Measurements from ENCODE around the gene CAMKV.

The CAMKV gene

DNA sequence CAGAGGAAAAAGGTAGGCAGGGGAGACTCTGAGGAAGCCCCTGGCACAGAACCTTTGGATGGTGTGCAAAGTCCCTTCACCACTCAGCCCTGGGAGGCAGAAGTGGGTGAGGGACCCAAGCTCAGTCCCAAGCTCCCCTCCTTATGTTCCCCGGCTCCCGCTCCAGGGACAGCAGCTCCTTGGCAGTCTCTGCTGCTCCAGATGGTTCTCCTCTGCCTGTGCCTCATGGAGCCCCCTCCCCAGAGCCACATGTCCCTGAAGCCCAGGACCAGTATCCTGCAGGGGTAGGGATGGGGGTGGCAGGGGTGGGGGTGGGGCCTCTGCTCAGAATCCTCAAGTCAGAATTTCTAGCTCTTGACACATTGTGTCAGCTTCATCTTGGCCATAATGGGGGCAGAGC is 8.0 kb upstream of the CAMKV start:
- DNase-seq = no peak
- H3K27ac ChIP-seq (ENCODE audit: low read length) = no peak overlapping the region
- no peaks in the 10 kb centered on the region for H4K20me1 ChIP-seq (ENCODE audit: insufficient read depth, low read length)
- no peaks in the 10 kb centered on the region for H3K9me2 ChIP-seq (replicated peaks; ENCODE audit: insufficient read depth, low read length)
- no peak overlapping the region for H3K4me3 ChIP-seq (ENCODE audit: low read length)
- H3K9me3 ChIP-seq (replicated peaks; ENCODE audit: insufficient read depth, low read length) = no peaks in the 10 kb centered on the region
- H3K36me3 ChIP-seq (replicated peaks; ENCODE audit: insufficient read depth, low read length) = no peaks in the 10 kb centered on the region
- H3K4me2 ChIP-seq (ENCODE audit: low read depth, low read length) = no peak overlapping the region
- H3K4me1 ChIP-seq (ENCODE audit: low read length) = no peaks in the 10 kb centered on the region
- no peaks in the 10 kb centered on the region for H3F3A ChIP-seq (ENCODE audit: insufficient read depth, low read length)
- H3K27me3 ChIP-seq (replicated peaks; ENCODE audit: insufficient read depth, low read length) = 0 out of 2 replicates have a peak, but pooled peaks cover 3% of the 10 kb centered on the region
- TF ChIP-seq EZH2 (optimal IDR thresholded peaks at IDR 0.05; ENCODE audit: low read depth, low read length) (no peak), EZH2phosphoT487 (IDR thresholded peaks at IDR 0.05; ENCODE audit: low read length) (no peak)
- TF ChIP-seq, protein P1, sequence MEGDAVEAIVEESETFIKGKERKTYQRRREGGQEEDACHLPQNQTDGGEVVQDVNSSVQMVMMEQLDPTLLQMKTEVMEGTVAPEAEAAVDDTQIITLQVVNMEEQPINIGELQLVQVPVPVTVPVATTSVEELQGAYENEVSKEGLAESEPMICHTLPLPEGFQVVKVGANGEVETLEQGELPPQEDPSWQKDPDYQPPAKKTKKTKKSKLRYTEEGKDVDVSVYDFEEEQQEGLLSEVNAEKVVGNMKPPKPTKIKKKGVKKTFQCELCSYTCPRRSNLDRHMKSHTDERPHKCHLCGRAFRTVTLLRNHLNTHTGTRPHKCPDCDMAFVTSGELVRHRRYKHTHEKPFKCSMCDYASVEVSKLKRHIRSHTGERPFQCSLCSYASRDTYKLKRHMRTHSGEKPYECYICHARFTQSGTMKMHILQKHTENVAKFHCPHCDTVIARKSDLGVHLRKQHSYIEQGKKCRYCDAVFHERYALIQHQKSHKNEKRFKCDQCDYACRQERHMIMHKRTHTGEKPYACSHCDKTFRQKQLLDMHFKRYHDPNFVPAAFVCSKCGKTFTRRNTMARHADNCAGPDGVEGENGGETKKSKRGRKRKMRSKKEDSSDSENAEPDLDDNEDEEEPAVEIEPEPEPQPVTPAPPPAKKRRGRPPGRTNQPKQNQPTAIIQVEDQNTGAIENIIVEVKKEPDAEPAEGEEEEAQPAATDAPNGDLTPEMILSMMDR (IDR thresholded peaks at IDR 0.05; ENCODE audit: low read length) = no peak
- no peak overlapping the region for H3K9ac ChIP-seq (ENCODE audit: low read length)
- no peak overlapping the region for H2AFZ ChIP-seq (ENCODE audit: low read length)
- H3K79me2 ChIP-seq (ENCODE audit: low read length) = no peaks in the 10 kb centered on the region

DNA sequence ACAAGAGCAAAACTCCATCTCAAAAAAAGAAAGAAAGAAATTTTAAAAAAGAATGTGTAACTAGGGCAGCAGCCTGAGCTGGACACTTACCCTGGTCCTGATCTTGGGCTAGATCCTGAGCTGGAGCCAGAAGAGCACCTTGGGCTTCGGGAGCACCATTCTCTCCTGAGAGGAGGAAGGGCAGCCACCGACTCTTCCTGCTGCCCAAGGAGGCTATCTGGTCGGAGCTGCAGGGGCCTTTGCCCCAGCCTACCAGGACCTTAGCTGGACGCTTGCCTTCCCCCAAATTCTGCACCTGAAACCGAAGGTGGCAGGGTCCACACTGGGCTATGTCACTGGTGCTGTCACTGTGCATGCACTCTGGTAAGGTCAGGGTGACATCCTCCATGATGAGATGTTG is 6.9 kb upstream of the CAMKV start:
- TF ChIP-seq EZH2 (optimal IDR thresholded peaks at IDR 0.05; ENCODE audit: low read depth, low read length) (no peak), EZH2phosphoT487 (IDR thresholded peaks at IDR 0.05; ENCODE audit: low read length) (no peak)
- TF ChIP-seq, protein P1 (IDR thresholded peaks at IDR 0.05; ENCODE audit: low read length) = no peak
- H3K27ac ChIP-seq (ENCODE audit: low read length) = no peak overlapping the region
- H3K27me3 ChIP-seq (replicated peaks; ENCODE audit: insufficient read depth, low read length) = no peaks in the 10 kb centered on the region
- no peaks in the 10 kb centered on the region for H4K20me1 ChIP-seq (ENCODE audit: insufficient read depth, low read length)
- no peaks in the 10 kb centered on the region for H3K9me3 ChIP-seq (replicated peaks; ENCODE audit: insufficient read depth, low read length)
- DNase-seq = no peak
- no peak overlapping the region for H2AFZ ChIP-seq (ENCODE audit: low read length)
- no peak overlapping the region for H3K4me2 ChIP-seq (ENCODE audit: low read depth, low read length)
- H3K79me2 ChIP-seq (ENCODE audit: low read length) = no peaks in the 10 kb centered on the region
- no peaks in the 10 kb centered on the region for H3F3A ChIP-seq (ENCODE audit: insufficient read depth, low read length)
- H3K36me3 ChIP-seq (replicated peaks; ENCODE audit: insufficient read depth, low read length) = no peaks in the 10 kb centered on the region
- H3K9ac ChIP-seq (ENCODE audit: low read length) = no peak overlapping the region
- no peak overlapping the region for H3K4me3 ChIP-seq (ENCODE audit: low read length)
- no peaks in the 10 kb centered on the region for H3K4me1 ChIP-seq (ENCODE audit: low read length)
- no peaks in the 10 kb centered on the region for H3K9me2 ChIP-seq (replicated peaks; ENCODE audit: insufficient read depth, low read length)

DNA sequence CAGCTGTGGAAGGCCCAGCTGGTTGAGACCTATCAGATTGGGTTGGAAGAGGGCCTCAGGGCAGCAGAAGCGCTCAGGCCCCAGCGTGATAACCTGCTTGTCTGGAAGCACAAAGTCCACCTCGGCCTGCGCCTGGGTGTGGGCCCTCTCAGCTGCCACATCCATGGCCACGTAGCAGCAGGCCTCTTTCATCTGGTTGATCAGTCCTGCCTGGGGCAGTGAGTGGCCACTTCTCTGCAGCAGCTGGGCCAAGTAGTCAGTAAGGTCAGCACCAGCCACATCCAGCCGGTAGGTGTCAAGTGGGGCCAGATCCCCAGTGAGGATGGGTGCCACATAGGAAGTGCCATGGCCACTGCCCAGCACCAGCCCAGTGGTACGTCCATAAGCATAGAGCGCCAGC is 3.9 kb upstream of the CAMKV start:
- Histone ChIP-seq H3F3A (ENCODE audit: insufficient read depth, low read length) (no peaks in the 10 kb centered on the region), H3K36me3 (replicated peaks; ENCODE audit: insufficient read depth, low read length) (no peaks in the 10 kb centered on the region), H4K20me1 (ENCODE audit: insufficient read depth, low read length) (no peaks in the 10 kb centered on the region), H3K4me1 (ENCODE audit: low read length) (no peaks in the 10 kb centered on the region), H3K4me2 (ENCODE audit: low read depth, low read length) (no peak overlapping the region), H3K9me3 (replicated peaks; ENCODE audit: insufficient read depth, low read length) (no peaks in the 10 kb centered on the region), H3K27ac (ENCODE audit: low read length) (no peak overlapping the region), H3K9ac (ENCODE audit: low read length) (no peak overlapping the region), H3K9me2 (replicated peaks; ENCODE audit: insufficient read depth, low read length) (no peaks in the 10 kb centered on the region), H2AFZ (ENCODE audit: low read length) (no peak overlapping the region), H3K4me3 (ENCODE audit: low read length) (no peak overlapping the region), H3K27me3 (replicated peaks; ENCODE audit: insufficient read depth, low read length) (peaks cover 25% of the 10 kb centered on the region), H3K79me2 (ENCODE audit: low read length) (no peaks in the 10 kb centered on the region)
- no peak for DNase-seq
- TF ChIP-seq EZH2phosphoT487 (IDR thresholded peaks at IDR 0.05; ENCODE audit: low read length) = no peak
- TF ChIP-seq, protein P1 (IDR thresholded peaks at IDR 0.05; ENCODE audit: low read length) = no peak
- no peak for TF ChIP-seq EZH2 (optimal IDR thresholded peaks at IDR 0.05; ENCODE audit: low read depth, low read length)

All from MM.1S (cell line).